Kidney epithelial cell (primary cell): ENCODE measurements around the gene PAOX. TPM values are rescaled to one million over a fixed set of nuclear protein-coding genes. Genes with fewer than 3 reads are reported as not detected.
"Not testable (repeated sequence)": the region's sequence is repeated elsewhere in the genome, so short reads cannot be mapped to it uniquely, and the experiment has no call there.

Experiments
- DNase-seq: peaks from one replicate; pipeline ENCODE4 v3.0.0-alpha.2; 2010; ENCODE audit warnings: low read depth
- H3K27me3 ChIP-seq: 2 replicates; pipeline ENCODE4 v1.6.0; 2011; ENCODE audit warnings: low read length; ENCODE audit not compliant: control insufficient read depth, insufficient read depth
- H3K36me3 ChIP-seq: 2 replicates; pipeline ENCODE4 v1.5.1; 2011; ENCODE audit warnings: low read length; ENCODE audit not compliant: control insufficient read depth, insufficient read depth
- H3K4me3 ChIP-seq: 2 replicates; pipeline ENCODE4 v1.5.1; 2011; ENCODE audit warnings: low read depth, mild to moderate bottlenecking, control low read depth, low read length
- CTCF ChIP-seq: IDR thresholded peaks from 2 replicates; pipeline ENCODE4 v1.5.1; 2011; ENCODE audit warnings: mild to moderate bottlenecking, moderate library complexity, low read length, control low read depth, inconsistent platforms; ENCODE audit not compliant: insufficient read depth, poor library complexity, severe bottlenecking
- total RNA-seq: library from RNA; depleted of rRNA; stranded (reverse); fragments of >200 nt; gene quantifications from 2 replicates; pipeline ENCODE4 v1.2.3, GENCODE V29; 2015

The PAOX gene
- total RNA-seq, 1 donor from 2014 or later = 4.3 TPM

GRCh38 chr10:133372507-133372906 lies 6.6 kb upstream of the PAOX start:
- peak overlapping the region; percentile 97 for H3K4me3 ChIP-seq
- H3K36me3 ChIP-seq = peaks cover 1% of the 10 kb centered on the region
- no peaks in the 10 kb centered on the region for H3K27me3 ChIP-seq
- no peak for DNase-seq
- no peak for TF ChIP-seq CTCF

GRCh38 chr10:133373174-133374090 lies 5.6 kb upstream of the PAOX start, which contains the start of gene ECHS1:
Gene ECHS1, minus strand, starts transcription at chr10:133373354. Its CDS starts 21 bp downstream, at chr10:133373333.
- peak; percentile 50 for DNase-seq
- H3K36me3 ChIP-seq = no peaks in the 10 kb centered on the region
- TF ChIP-seq CTCF = no peak
- peak within 1 kb of the TSS; percentile 97 for H3K4me3 ChIP-seq
- no peaks in the 10 kb centered on the region for H3K27me3 ChIP-seq

- H3K36me3 ChIP-seq = no peaks in the 10 kb centered on the region
- H3K4me3 ChIP-seq = no peak overlapping the region
- no peak for TF ChIP-seq CTCF
- DNase-seq = no peak
- H3K27me3 ChIP-seq = no peaks in the 10 kb centered on the region
These were observed 3.5 kb upstream of the PAOX start for GRCh38 chr10:133375357-133376115.

GRCh38 chr10:133376183-133376582 lies 2.9 kb upstream of the PAOX start:
- not testable (repeated sequence) for H3K36me3 ChIP-seq, DNase-seq, H3K27me3 ChIP-seq, H3K4me3 ChIP-seq

GRCh38 chr10:133377025-133377817 lies 1.8 kb upstream of the PAOX start:
- DNase-seq = no peak
- H3K36me3 ChIP-seq = no peaks in the 10 kb centered on the region
- no peaks in the 10 kb centered on the region for H3K27me3 ChIP-seq
- no peak overlapping the region for H3K4me3 ChIP-seq
- TF ChIP-seq CTCF = no peak
